HepG2 (cell line): Measurements from ENCODE around the gene SMOC1. TPM values are rescaled to one million over a fixed set of nuclear protein-coding genes. Genes with fewer than 3 reads are reported as not detected.

Source experiments
- ARHGAP35 ChIP-seq: sonication (generic); formaldehyde crosslinking; IDR thresholded peaks from 2 replicates; pipeline ENCODE4 v1.9.0; 2022; ENCODE audit warnings: mild to moderate bottlenecking, inconsistent platforms, moderate library complexity, missing genetic modification reagents, borderline replicate concordance
- DNMT1 ChIP-seq: sonication (generic); formaldehyde crosslinking; IDR thresholded peaks from 2 replicates; pipeline ENCODE4 v1.5.1; 2020; ENCODE audit warnings: mild to moderate bottlenecking, missing genetic modification reagents
- GATAD2A ChIP-seq: IDR thresholded peaks from 2 replicates; pipeline ENCODE4 v1.6.1; 2016
- GPN1 ChIP-seq: sonication (generic); formaldehyde crosslinking; IDR thresholded peaks from 2 replicates; pipeline ENCODE4 v1.5.1; 2020; ENCODE audit warnings: missing genetic modification reagents, borderline replicate concordance
- NFE2L1 ChIP-seq: sonication (generic); formaldehyde crosslinking; IDR thresholded peaks from 2 replicates; pipeline ENCODE4 v1.4.0; 2020; ENCODE audit warnings: missing genetic modification reagents, mild to moderate bottlenecking, borderline replicate concordance
- NR2F6 ChIP-seq, 2 experiments: IDR thresholded peaks; 2 replicates each; pipeline ENCODE4 v1.6.1; 2016; ENCODE audit warnings: antibody characterized with exemption in 1 of 2, mild to moderate bottlenecking in 1 of 2
- POLR2AphosphoS2 ChIP-seq: IDR thresholded peaks from 2 replicates; pipeline ENCODE4 v1.6.1; 2011; ENCODE audit warnings: low read depth, low read length, improper control_type of control experiment
- RAD51 ChIP-seq: fragments of 450-650 bp; IDR thresholded peaks from 2 replicates; pipeline ENCODE4 v1.6.1; 2016; ENCODE audit warnings: borderline replicate concordance
- SPEN ChIP-seq: sonication (generic); formaldehyde crosslinking; IDR thresholded peaks from 2 replicates; pipeline ENCODE4 v1.5.1; 2020; ENCODE audit warnings: low read depth, mild to moderate bottlenecking, missing genetic modification reagents
- TP53 ChIP-seq: sonication (generic); formaldehyde crosslinking; conservative IDR thresholded peaks from 2 replicates; pipeline ENCODE4 v1.4.0; 2020; ENCODE audit warnings: missing genetic modification reagents
- ZMYM3 ChIP-seq: sonication (generic); formaldehyde crosslinking; IDR thresholded peaks from 2 replicates; pipeline ENCODE4 v1.5.1; 2020; ENCODE audit warnings: mild to moderate bottlenecking, missing genetic modification reagents
- ZNF549 ChIP-seq: sonication (generic); formaldehyde crosslinking; IDR thresholded peaks from 2 replicates; pipeline ENCODE4 v1.5.0; 2020; ENCODE audit warnings: missing genetic modification reagents
- ZNF674 ChIP-seq: sonication (generic); formaldehyde crosslinking; IDR thresholded peaks from 2 replicates; pipeline ENCODE4 v1.5.0; 2020; ENCODE audit warnings: low read depth, mild to moderate bottlenecking, missing genetic modification reagents
- ZNF841 ChIP-seq: sonication (generic); formaldehyde crosslinking; IDR thresholded peaks from 2 replicates; pipeline ENCODE4 v1.8.1; 2023; ENCODE audit warnings: missing genetic modification reagents, borderline replicate concordance
- ZSCAN22 ChIP-seq: sonication (generic); formaldehyde crosslinking; IDR thresholded peaks from 2 replicates; pipeline ENCODE4 v1.4.0; 2020; ENCODE audit warnings: mild to moderate bottlenecking, missing genetic modification reagents
- polyA plus RNA-seq, 8 experiments: library from polyadenylated mRNA; depleted of rRNA in 3 of 8; stranded (reverse) in 7 of 8; unstranded in 1 of 8; fragments of >200 nt; fragmentation: Illumina TruSeq in 4 of 8; extraction: Trizol in 4 of 8; gene quantifications; 2 replicates each; pipeline versions ENCODE4 v1.2.1 to v1.2.3, GENCODE V29; 2011 to 2016; ENCODE audit warnings: low read depth in 4 of 8, missing spikeins in 1 of 8, mixed read lengths in 1 of 8; ENCODE audit not compliant: insufficient read depth in 1 of 8
- total RNA-seq, 5 experiments: library from RNA; depleted of rRNA; stranded (reverse); fragments of >200 nt; fragmentation: Illumina TruSeq; extraction: Trizol; gene quantifications; 2 replicates each; pipeline ENCODE4 v1.2.3, GENCODE V29; 2016; ENCODE audit warnings: low read depth in 1 of 5
- TF ChIP-seq, protein P1 (sequence below): sonication (generic); formaldehyde crosslinking; IDR thresholded peaks from 2 replicates; pipeline ENCODE4 v1.4.0; 2020; ENCODE audit warnings: missing genetic modification reagents, borderline replicate concordance
- TF ChIP-seq, protein P2 (sequence below), 2 experiments: sonication (generic) in 1 of 2; formaldehyde crosslinking in 1 of 2; IDR thresholded peaks; 2 replicates each; pipeline versions ENCODE4 v1.6.1 to v1.9.0; 2014 to 2022; ENCODE audit warnings: antibody characterized with exemption in 1 of 2, borderline replicate concordance in 1 of 2, inconsistent platforms in 1 of 2, low read depth in 1 of 2, missing genetic modification reagents in 1 of 2
- TF ChIP-seq, protein P3 (sequence below): sonication (generic); formaldehyde crosslinking; IDR thresholded peaks from 2 replicates; pipeline ENCODE4 v1.4.0; 2020; ENCODE audit warnings: missing genetic modification reagents
- TF ChIP-seq, protein P4 (sequence below): IDR thresholded peaks from 2 replicates; pipeline ENCODE4 v1.6.1; 2016; ENCODE audit warnings: control low read depth
- TF ChIP-seq, protein P5 (sequence below): sonication (generic); formaldehyde crosslinking; IDR thresholded peaks from 2 replicates; pipeline ENCODE4 v1.5.0; 2020; ENCODE audit warnings: mild to moderate bottlenecking, missing genetic modification reagents

Gene SMOC1
- total and polyA plus RNA-seq, 2 of the 13 experiments (the other 11 are each of a cell fraction or from before 2014, with no cell fraction given) = 17.8 to 35.6 TPM

DNA sequence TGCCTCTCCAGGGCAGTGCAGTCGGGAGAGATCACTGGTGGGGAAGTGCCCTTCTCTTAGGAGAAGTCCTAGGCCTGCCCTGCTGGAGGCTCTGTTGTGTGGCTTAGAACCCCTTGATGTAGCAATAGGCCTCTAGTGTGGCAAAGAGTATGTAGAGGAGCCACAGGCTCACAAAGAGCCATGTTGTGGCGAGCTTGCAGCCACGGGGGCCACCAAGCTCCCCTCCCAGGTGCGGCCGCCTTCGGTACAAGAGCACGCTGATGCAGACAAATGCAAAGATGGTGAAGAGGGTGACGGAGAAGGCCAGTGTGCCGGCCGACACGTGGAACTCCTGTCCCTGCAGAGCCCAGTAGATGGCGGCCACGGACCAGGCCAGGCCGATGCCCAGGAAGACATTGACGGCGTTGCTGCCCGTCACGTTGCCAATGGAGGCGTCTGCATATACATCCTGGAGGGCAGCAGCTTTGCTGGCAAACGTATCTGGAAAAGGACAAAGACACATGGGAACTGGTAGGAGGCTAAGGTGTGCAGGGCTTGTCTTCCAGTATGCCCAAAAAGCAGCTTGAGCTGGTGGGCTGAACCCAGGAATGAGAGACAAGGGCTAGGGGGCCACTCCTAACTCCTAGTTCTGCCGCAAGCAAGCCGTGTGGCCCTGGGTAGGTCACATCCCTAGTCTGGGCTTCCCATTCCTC is 166.8 kb downstream of the SMOC1 start (continued):
- TF ChIP-seq GPN1 (CRISPR knock-in tag) (no peak), TP53 (CRISPR knock-in tag) (no peak), ZSCAN22 (CRISPR knock-in tag) (peak; percentile 73), POLR2AphosphoS2 (no peak), ZNF549 (CRISPR knock-in tag) (no peak), ZNF674 (CRISPR knock-in tag) (no peak), ZNF841 (CRISPR knock-in tag) (no peak), RAD51 (no peak), DNMT1 (CRISPR knock-in tag) (no peak), ARHGAP35 (CRISPR knock-in tag) (no peak), GATAD2A (CRISPR knock-in tag) (peak; percentile 79), SPEN (CRISPR knock-in tag) (peak; percentile 81), NR2F6 (IDR thresholded peaks at IDR 0.05) (no peak), NR2F6 (CRISPR knock-in tag; IDR thresholded peaks at IDR 0.05) (peak; percentile 45; the same call in 1 of the 2 replicates), NFE2L1 (CRISPR knock-in tag) (no peak), ZMYM3 (CRISPR knock-in tag) (peak; percentile 51; the same call in 1 of the 2 replicates)
- TF ChIP-seq, protein P1, sequence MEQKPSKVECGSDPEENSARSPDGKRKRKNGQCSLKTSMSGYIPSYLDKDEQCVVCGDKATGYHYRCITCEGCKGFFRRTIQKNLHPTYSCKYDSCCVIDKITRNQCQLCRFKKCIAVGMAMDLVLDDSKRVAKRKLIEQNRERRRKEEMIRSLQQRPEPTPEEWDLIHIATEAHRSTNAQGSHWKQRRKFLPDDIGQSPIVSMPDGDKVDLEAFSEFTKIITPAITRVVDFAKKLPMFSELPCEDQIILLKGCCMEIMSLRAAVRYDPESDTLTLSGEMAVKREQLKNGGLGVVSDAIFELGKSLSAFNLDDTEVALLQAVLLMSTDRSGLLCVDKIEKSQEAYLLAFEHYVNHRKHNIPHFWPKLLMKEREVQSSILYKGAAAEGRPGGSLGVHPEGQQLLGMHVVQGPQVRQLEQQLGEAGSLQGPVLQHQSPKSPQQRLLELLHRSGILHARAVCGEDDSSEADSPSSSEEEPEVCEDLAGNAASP = peak; percentile 44; the same call in 1 of the 2 replicates
- TF ChIP-seq, protein P2, sequence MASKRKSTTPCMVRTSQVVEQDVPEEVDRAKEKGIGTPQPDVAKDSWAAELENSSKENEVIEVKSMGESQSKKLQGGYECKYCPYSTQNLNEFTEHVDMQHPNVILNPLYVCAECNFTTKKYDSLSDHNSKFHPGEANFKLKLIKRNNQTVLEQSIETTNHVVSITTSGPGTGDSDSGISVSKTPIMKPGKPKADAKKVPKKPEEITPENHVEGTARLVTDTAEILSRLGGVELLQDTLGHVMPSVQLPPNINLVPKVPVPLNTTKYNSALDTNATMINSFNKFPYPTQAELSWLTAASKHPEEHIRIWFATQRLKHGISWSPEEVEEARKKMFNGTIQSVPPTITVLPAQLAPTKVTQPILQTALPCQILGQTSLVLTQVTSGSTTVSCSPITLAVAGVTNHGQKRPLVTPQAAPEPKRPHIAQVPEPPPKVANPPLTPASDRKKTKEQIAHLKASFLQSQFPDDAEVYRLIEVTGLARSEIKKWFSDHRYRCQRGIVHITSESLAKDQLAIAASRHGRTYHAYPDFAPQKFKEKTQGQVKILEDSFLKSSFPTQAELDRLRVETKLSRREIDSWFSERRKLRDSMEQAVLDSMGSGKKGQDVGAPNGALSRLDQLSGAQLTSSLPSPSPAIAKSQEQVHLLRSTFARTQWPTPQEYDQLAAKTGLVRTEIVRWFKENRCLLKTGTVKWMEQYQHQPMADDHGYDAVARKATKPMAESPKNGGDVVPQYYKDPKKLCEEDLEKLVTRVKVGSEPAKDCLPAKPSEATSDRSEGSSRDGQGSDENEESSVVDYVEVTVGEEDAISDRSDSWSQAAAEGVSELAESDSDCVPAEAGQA (IDR thresholded peaks at IDR 0.05; ENCODE audit: low read depth) = peak; percentile 66
- TF ChIP-seq, protein P2 (CRISPR knock-in tag; IDR thresholded peaks at IDR 0.05; ENCODE audit: borderline replicate concordance) = no peak
- TF ChIP-seq, protein P3, sequence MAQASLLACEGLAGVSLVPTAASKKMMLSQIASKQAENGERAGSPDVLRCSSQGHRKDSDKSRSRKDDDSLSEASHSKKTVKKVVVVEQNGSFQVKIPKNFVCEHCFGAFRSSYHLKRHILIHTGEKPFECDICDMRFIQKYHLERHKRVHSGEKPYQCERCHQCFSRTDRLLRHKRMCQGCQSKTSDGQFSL (CRISPR knock-in tag) = no peak
- TF ChIP-seq, protein P4, sequence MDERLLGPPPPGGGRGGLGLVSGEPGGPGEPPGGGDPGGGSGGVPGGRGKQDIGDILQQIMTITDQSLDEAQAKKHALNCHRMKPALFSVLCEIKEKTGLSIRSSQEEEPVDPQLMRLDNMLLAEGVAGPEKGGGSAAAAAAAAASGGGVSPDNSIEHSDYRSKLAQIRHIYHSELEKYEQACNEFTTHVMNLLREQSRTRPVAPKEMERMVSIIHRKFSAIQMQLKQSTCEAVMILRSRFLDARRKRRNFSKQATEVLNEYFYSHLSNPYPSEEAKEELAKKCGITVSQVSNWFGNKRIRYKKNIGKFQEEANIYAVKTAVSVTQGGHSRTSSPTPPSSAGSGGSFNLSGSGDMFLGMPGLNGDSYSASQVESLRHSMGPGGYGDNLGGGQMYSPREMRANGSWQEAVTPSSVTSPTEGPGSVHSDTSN (CRISPR knock-in tag) = peak; percentile 46; the same call in 1 of the 2 replicates
- TF ChIP-seq, protein P5, sequence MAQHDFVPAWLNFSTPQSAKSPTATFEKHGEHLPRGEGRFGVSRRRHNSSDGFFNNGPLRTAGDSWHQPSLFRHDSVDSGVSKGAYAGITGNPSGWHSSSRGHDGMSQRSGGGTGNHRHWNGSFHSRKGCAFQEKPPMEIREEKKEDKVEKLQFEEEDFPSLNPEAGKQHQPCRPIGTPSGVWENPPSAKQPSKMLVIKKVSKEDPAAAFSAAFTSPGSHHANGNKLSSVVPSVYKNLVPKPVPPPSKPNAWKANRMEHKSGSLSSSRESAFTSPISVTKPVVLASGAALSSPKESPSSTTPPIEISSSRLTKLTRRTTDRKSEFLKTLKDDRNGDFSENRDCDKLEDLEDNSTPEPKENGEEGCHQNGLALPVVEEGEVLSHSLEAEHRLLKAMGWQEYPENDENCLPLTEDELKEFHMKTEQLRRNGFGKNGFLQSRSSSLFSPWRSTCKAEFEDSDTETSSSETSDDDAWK (CRISPR knock-in tag) = no peak
